ENCODE measurements around the gene ZNF385C. TPM values are rescaled to one million over a fixed set of nuclear protein-coding genes. Genes with fewer than 3 reads are reported as not detected.

ZNF385C gene
- total and polyA plus RNA-seq, 12 donors, result 0.07 to 0.16 (median 0.11) TPM; not detected in 6

DNA sequence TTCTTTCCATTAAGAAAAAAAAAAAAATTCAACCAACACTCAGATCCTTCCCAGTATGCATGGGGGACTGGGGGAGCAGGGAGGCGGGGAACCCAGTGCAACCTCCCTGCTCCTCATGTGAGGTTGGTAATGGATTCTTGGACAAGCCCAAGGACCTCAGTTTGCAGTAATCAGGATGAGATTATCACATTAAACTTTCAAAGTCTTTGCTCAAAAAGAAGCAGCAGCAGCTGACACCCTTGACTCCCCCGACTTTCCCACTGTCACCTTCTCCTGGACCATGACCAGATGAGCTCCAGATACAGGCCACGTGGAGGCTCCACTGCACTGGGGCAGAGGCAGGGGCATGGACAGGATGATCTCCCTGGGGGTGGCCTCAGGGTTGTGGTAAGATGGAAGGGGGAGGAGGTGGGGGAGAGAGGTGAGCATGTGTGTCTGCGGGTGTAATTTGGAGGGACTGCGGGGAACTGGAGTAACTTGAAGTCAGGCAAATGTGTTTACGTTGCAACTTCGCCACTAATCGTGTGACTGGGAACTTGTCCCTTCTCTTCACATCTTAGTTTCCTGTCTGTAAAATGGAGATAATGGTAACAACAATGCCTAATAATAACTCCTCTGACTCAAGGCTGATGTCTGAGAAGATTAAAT is 19.8 kb downstream of the ZNF385C start:
- Histone ChIP-seq H3K36me3 (replicated peaks in 1 of 2) (no peaks in the 10 kb centered on the region), H3K27me3 (peaks cover 5% of the 10 kb centered on the region), H3K9me3 (replicated peaks in 1 of 3) (no peaks in the 10 kb centered on the region), H3K4me1 (replicated peaks in 1 of 2) (no peaks in the 10 kb centered on the region), H3K27ac (no peak overlapping the region), H3K4me3 (no peak overlapping the region)
- intact Hi-C loops (cut with DNase I), result no loop called here
- DNase-seq, result no peak
- TF ChIP-seq POLR2A (IDR thresholded peaks at IDR 0.05), result no peak
- TF ChIP-seq, protein P1, sequence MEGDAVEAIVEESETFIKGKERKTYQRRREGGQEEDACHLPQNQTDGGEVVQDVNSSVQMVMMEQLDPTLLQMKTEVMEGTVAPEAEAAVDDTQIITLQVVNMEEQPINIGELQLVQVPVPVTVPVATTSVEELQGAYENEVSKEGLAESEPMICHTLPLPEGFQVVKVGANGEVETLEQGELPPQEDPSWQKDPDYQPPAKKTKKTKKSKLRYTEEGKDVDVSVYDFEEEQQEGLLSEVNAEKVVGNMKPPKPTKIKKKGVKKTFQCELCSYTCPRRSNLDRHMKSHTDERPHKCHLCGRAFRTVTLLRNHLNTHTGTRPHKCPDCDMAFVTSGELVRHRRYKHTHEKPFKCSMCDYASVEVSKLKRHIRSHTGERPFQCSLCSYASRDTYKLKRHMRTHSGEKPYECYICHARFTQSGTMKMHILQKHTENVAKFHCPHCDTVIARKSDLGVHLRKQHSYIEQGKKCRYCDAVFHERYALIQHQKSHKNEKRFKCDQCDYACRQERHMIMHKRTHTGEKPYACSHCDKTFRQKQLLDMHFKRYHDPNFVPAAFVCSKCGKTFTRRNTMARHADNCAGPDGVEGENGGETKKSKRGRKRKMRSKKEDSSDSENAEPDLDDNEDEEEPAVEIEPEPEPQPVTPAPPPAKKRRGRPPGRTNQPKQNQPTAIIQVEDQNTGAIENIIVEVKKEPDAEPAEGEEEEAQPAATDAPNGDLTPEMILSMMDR (IDR thresholded peaks at IDR 0.05), result no peak
- 62 to 73% (median 65%) methylated on average over 8 of the region's 8 CpGs for WGBS, 4 donors

DNA sequence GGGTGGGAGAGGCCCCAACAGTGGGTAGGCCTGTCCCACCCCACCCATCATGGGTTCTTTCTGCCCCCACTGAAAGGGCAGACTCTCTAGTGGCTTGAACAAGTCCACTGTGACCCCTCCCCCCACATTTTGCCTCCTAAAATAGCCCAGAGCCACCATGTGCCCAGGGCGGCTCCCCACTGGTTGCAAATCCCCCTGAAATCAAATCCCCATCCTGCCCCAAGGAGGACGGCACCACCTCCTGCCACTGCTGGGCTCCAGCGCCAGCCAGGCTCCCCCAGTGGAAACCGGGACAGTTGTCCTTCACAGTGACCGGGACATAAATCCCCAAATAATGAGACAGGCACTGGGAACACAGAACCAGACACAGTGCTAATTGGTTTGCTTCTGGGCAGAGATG is 20.5 kb downstream of the ZNF385C start:
- no peaks in the 10 kb centered on the region for H3K9me3 ChIP-seq (replicated peaks in 1 of 3)
- DNase-seq, result no peak
- intact Hi-C loops (cut with DNase I), result no loop called here
- no peak for TF ChIP-seq POLR2A (IDR thresholded peaks at IDR 0.05)
- TF ChIP-seq, protein P1 (IDR thresholded peaks at IDR 0.05), result no peak
- H3K36me3 ChIP-seq (replicated peaks in 1 of 2), result no peaks in the 10 kb centered on the region
- no peak overlapping the region for H3K4me3 ChIP-seq
- WGBS, 4 donors, result 69 to 87% (median 81%) methylated on average over 5 of the region's 5 CpGs
- H3K27me3 ChIP-seq, result peaks cover 9% of the 10 kb centered on the region
- H3K4me1 ChIP-seq (replicated peaks in 1 of 2), result peaks cover under 1% of the 10 kb centered on the region in 2 donors
- H3K27ac ChIP-seq, result no peak overlapping the region

DNA sequence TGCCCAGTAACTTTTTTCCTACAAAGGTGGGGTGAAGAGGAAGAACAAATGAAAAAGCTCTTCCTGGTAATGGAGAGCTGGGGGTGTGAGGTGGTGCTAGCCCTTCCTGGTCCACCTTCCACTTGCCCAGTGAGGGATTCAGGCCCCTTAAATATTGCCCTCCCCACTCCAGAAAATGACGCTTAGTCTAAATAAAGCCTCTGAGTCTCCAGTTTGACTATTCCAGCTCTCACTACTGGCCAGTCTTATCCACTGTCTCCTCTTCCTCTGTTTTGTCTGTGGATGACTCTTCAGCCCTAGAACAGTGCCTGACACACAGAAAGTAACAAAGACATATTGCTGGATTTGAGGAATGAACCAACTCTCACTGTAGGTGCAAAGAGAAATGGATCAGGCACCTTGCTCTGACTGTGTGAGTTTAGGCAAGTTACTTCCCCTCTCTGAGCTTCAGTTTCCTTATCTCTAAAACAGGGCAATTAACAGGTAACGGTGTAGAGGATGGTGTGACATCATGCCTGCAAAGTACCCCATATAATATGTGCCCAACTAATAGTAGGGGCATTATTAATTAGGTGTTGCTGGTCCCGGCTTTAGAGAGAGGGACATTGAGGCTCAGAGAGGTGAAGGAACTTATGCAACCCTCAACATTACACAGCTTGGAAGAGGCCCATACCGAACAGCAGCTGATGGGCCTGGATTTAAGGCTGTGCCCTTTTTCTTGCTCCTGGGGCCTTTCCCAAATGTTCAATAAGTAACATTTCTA is 21.3 kb downstream of the ZNF385C start:
- no peak overlapping the region for H3K27ac ChIP-seq
- H3K9me3 ChIP-seq (replicated peaks in 1 of 3), result no peaks in the 10 kb centered on the region
- intact Hi-C loops (cut with DNase I), result no loop called here
- H3K27me3 ChIP-seq, result peaks cover 17% of the 10 kb centered on the region
- H3K4me3 ChIP-seq, result no peak overlapping the region
- H3K4me1 ChIP-seq (replicated peaks in 1 of 2), result peaks cover 4 to 8% of the 10 kb centered on the region in 2 donors
- H3K36me3 ChIP-seq (replicated peaks in 1 of 2), result no peaks in the 10 kb centered on the region
- DNase-seq, result no peak
- WGBS, 4 donors, result 75 to 97% (median 85%) methylated on average over 4 of the region's 4 CpGs
- TF ChIP-seq POLR2A (IDR thresholded peaks at IDR 0.05), result no peak
- TF ChIP-seq, protein P1 (IDR thresholded peaks at IDR 0.05), result no peak

DNA sequence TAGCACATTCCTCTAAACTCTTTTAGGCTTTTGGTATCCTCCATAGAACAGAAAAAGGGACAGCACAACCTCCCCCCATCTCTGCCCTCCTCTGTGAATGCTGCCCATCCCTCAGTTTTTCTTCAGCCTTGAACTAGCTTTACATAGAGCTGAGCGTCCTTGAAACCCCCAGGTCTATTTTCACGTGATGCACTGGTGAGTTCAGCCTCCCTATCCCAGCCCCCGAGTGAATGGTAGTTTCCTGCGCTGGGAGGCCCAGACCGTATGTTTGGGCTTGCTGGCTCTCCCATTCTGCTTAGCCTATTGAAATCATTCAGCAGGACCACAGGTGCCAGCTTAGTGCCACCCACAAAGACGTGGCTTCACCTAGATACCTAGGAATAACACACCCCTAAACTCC is 22.5 kb downstream of the ZNF385C start:
- no peak for DNase-seq
- intact Hi-C loops (cut with DNase I), result no loop called here
- H3K4me1 ChIP-seq (replicated peaks in 1 of 2), result peaks cover 4 to 8% of the 10 kb centered on the region in 2 donors
- H3K27ac ChIP-seq, result no peak overlapping the region
- H3K27me3 ChIP-seq, result peaks cover 23% of the 10 kb centered on the region
- no peak for TF ChIP-seq POLR2A (IDR thresholded peaks at IDR 0.05)
- TF ChIP-seq, protein P1 (IDR thresholded peaks at IDR 0.05), result no peak
- H3K36me3 ChIP-seq (replicated peaks in 1 of 2), result no peaks in the 10 kb centered on the region
- H3K4me3 ChIP-seq, result no peak overlapping the region
- H3K9me3 ChIP-seq (replicated peaks in 1 of 3), result no peaks in the 10 kb centered on the region
- WGBS, 4 donors, result 59 to 72% (median 68%) methylated on average over 6 of the region's 6 CpGs
